ENCODE results near the gene SDR42E1.

DNA sequence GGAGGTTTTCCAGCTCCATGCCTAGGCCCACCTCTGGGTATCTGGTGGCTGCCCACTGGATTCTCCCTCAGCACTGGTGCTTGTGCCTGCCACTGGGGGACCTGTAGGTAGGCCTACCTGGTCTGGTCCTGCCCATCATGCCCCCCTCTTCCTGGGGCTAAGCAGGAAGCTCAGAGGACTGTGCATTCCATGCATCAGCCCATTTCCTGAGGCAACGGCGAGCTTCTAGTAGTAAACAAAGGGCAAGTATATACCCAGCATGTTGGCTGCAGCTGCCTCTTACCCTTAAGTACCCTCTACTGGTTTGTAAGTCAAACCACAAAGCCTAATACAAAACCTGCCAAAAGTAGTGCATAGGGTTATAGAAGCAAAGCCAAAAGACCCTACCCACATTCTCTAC, 37.5 kb downstream of the SDR42E1 start:
- TF ChIP-seq SRF (IDR thresholded peaks at IDR 0.05; ENCODE audit: low read depth, low read length) (no peak), ZUFSP (CRISPR knock-in tag; IDR thresholded peaks at IDR 0.05; ENCODE audit: borderline replicate concordance) (no peak), ZNF660 (CRISPR knock-in tag; IDR thresholded peaks at IDR 0.05; ENCODE audit: borderline replicate concordance, low read depth) (no peak), POLR2A (IDR thresholded peaks at IDR 0.05; ENCODE audit: insufficient read depth in 1 of 2, low read depth in 2 of 2, low read length in 2 of 2) (no peak), CREB1 (IDR thresholded peaks at IDR 0.05) (no peak), CREB1 (CRISPR knock-in tag; IDR thresholded peaks at IDR 0.05) (no peak), PHF8 (CRISPR knock-in tag; IDR thresholded peaks at IDR 0.05) (no peak), MED13 (CRISPR knock-in tag; IDR thresholded peaks at IDR 0.05) (no peak), ZNF24 (IDR thresholded peaks at IDR 0.05) (no peak), POLR2AphosphoS5 (IDR thresholded peaks at IDR 0.05; ENCODE audit: low read depth, low read length) (no peak), ZNF274 (CRISPR knock-in tag; IDR thresholded peaks at IDR 0.05) (no peak), RFX5 (IDR thresholded peaks at IDR 0.05; ENCODE audit: low read depth, low read length) (no peak)
